Fibroblast of the aortic adventitia (primary cell): ENCODE measurements around the gene CFI. TPM values are rescaled to one million over a fixed set of nuclear protein-coding genes. Genes with fewer than 3 reads are reported as not detected.
A peak's percentile ranks its signal among the peaks of the same experiment; 100 is the strongest.

ENCODE experiments used
- DNase-seq: peaks from one replicate; pipeline ENCODE4 v3.0.0-alpha.2; 2010; ENCODE audit warnings: low read depth
- H3K4me3 ChIP-seq: 2 replicates; pipeline ENCODE4 v1.5.1; 2011; ENCODE audit warnings: low read depth, mild to moderate bottlenecking, control low read depth, low read length, moderate library complexity
- total RNA-seq: library from RNA; depleted of rRNA; stranded (reverse); fragments of >200 nt; gene quantifications from 2 replicates; pipeline ENCODE4 v1.2.3, GENCODE V29; 2012; ENCODE audit warnings: low replicate concordance
- TF ChIP-seq, protein P1 (sequence below): IDR thresholded peaks from 2 replicates; pipeline ENCODE4 v1.5.1; 2011; ENCODE audit warnings: mild to moderate bottlenecking, low read length, control low read depth, inconsistent platforms; ENCODE audit not compliant: insufficient read depth

Gene CFI
- total RNA-seq, 1 donor: 17.6 TPM

DNA sequence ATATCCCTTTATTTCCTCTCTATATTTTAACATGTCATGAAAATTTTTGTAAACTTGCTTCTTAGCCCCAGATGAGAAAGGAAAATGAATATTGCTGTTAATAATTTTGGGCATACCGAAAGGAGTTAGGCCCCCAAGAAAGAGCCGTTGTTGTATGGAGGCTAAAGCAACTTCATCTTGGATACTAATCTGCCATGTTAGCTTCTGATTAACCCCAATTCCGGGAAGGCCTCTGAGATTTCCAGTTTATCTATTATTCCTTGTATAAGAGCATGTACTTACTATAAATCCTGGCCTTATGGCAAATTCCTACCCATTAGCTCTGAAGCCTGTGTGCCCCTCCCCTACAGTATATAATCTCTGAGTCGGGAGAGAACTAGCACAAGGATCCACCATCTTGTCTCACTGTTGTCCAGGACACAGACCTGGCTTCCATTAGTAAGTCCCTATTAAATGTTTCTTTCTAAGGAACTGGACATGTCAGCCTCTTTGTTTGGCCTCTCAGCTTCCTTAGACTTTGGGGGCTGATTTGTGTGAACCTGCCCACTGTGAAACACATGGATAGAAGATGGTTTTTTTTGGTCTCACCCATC lies 51.1 kb downstream of the CFI start:
- no peak overlapping the region for H3K4me3 ChIP-seq
- TF ChIP-seq, protein P1, sequence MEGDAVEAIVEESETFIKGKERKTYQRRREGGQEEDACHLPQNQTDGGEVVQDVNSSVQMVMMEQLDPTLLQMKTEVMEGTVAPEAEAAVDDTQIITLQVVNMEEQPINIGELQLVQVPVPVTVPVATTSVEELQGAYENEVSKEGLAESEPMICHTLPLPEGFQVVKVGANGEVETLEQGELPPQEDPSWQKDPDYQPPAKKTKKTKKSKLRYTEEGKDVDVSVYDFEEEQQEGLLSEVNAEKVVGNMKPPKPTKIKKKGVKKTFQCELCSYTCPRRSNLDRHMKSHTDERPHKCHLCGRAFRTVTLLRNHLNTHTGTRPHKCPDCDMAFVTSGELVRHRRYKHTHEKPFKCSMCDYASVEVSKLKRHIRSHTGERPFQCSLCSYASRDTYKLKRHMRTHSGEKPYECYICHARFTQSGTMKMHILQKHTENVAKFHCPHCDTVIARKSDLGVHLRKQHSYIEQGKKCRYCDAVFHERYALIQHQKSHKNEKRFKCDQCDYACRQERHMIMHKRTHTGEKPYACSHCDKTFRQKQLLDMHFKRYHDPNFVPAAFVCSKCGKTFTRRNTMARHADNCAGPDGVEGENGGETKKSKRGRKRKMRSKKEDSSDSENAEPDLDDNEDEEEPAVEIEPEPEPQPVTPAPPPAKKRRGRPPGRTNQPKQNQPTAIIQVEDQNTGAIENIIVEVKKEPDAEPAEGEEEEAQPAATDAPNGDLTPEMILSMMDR: no peak
- DNase-seq: no peak

DNA sequence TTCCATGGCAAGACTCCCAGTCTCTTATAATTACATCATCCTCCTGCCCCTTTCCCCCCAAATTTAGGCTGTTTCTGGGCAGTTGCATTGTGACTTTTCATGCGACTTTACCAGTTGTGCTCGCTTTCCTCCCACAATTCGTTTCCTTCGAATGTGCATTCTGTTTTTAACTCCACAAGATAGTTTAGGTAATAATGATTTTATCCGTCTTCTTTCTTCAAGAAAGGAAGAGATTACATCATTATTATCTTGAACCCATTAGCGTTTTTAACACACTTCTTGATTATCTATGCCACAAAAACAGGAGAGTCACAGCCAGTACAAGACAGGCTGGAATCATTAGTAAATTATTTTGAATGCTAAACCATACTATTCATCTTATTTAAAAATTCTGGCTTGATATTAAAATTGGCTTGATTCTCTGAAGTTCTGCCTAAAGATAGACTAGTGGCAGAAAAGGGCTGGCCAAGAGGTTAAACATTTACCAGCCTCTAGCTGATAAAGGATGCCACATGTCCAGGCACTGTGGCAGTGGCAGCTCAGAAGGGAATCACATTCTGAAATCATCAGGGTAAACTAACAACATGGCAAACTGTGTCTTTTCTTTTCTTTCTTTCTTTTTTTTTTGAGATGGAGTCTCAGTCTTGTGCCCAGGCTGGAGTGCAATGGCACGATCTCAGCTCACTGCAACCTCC lies 52.3 kb downstream of the CFI start:
- DNase-seq: no peak
- no peak overlapping the region for H3K4me3 ChIP-seq
- TF ChIP-seq, protein P1: no peak

DNA sequence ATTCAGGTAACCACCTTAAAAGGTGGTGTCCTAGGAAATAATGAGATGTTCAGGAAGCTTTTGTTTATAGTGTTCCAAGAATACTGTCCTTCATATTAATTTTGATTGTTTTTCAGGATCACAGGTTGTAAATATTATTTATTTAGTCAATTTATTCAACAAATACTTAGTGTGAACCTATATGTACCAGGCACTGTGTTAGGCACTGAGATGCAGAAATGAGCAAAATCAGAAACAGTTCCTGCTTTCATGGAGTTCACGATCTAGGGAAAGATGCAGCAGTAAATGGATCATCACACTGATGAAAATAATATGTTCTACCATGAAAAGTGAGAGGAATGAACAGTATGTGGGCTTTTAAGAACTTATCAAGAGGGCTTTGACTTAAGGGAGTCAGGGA lies 53.7 kb downstream of the CFI start:
- no peak overlapping the region for H3K4me3 ChIP-seq
- TF ChIP-seq, protein P1: no peak
- DNase-seq: no peak

DNA sequence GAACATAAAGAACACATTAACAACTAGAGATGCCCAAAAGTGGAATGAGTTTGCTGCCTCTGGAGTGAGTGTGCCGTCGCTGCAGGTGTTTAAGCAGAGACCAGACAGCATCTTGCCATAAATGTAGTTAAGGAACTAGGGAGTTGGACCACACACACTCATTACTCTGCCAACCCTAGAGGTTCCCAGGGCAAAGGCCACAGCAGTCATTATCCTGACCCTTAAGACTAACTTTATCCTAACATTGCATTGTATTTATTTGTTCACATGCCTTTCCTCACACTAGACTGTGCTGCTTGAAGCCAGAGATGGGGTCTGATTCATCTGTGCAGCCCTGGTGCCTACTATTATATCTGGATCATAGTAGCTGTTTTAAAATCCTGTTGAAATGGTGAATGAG lies 55.1 kb downstream of the CFI start:
- TF ChIP-seq, protein P1: no peak
- DNase-seq: no peak
- H3K4me3 ChIP-seq: no peak overlapping the region

DNA sequence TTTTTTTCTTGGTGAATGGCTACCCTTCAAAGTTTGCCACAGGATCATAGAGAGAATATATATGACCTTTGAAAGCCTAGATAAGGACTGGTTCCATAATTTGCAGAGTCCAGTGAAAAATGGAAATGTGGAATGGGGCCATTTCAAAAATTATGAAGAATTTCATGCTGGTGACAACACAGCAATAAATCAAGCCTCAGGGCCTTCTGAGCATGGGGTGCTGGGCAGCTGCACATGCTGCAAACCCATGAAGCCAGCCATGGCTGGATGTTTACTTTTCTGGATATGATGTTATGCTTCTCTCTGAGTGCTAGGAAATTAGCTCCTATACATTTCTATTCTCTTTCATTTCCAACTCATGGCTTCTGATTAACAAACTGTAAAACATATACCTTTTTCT lies 56.0 kb downstream of the CFI start:
- no peak for DNase-seq
- no peak overlapping the region for H3K4me3 ChIP-seq
- TF ChIP-seq, protein P1: no peak

DNA sequence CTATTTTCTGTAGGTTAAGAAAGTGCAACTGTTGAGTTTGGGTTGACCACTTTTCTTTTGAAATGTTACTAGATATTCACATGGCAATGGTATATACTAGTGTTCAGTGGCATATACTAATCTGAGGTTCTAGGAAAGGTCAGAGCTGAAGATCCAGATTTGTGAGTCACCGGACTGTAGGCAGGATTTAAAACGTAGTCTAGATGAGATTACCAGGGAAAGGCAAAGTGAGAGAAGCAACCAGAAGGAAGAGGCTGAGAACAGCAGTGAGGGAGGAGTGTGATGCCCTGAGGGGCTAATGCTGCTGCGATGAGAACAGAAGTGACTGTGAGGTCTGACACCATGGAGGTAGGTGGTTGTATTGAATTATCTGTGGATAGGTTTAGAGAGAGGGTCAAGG lies 62.3 kb downstream of the CFI start:
- H3K4me3 ChIP-seq: no peak overlapping the region
- peak; percentile 16 for DNase-seq
- TF ChIP-seq, protein P1: no peak
